HepG2 (cell line): ENCODE data around the gene CYP4B1. TPM values are rescaled to one million over a fixed set of nuclear protein-coding genes. Genes with fewer than 3 reads are reported as not detected.

Source experiments
- ATAC-seq: fragments of 200-7000 bp; cut with Tn5 transposase; 3 replicates; pipeline ENCODE4 v1.9.1; 2020; ENCODE audit warnings: mild to moderate bottlenecking, moderate library complexity
- BruUV-seq: library from RNA; stranded (reverse); fragments of 400-500 nt; replicated peaks from 2 replicates; lab custom pipeline; 2021; lab: Mats Ljungman, UMichigan
- CTCF ChIA-PET: fragments of 300-600 bp; formaldehyde crosslinking; extraction: SDS; loops from one replicate; lab custom pipeline; 2021; ENCODE audit warnings: low total read pairs, inconsistent platforms, low intra/inter-chr PET ratio; lab: Yijun Ruan, JAX
- POLR2A ChIA-PET: fragments of 350-600 bp; sonication (Branson Sonifier 250); formaldehyde crosslinking; loops from one replicate; lab custom pipeline; 2020; ENCODE audit warnings: antibody characterized with exemption, inconsistent platforms; lab: Yijun Ruan, JAX
- DNase-seq: peaks from one replicate; pipeline ENCODE4 v3.0.0-alpha.2; 2015; ENCODE audit warnings: low spot score
- FAIRE-seq: peaks from 3 replicates; lab custom pipeline; 2011; peaks lifted over from hg19 to GRCh38; lab: Jason Lieb, UNC
- H2AFZ ChIP-seq: one replicate; pipeline ENCODE4 v1.6.1; 2011; ENCODE audit warnings: low read length, inconsistent platforms
- H3K27ac ChIP-seq: fragments of 300-600 bp; 3 replicates; pipeline ENCODE4 v1.8.0; 2011; ENCODE audit warnings: mixed run types, mild to moderate bottlenecking, mixed read lengths, low read length, inconsistent platforms; ENCODE audit not compliant: insufficient read depth; ENCODE audit errors: extremely low read length
- H3K27me3 ChIP-seq, 2 experiments: fragments of 200-600 bp in 1 of 2; 2 replicates in 1 of 2; 3 replicates in 1 of 2; pipeline versions ENCODE4 v1.6.0 to v1.8.0; 2011; ENCODE audit warnings: low read length in 2 of 2, mild to moderate bottlenecking in 2 of 2, moderate library complexity in 2 of 2, inconsistent platforms in 1 of 2; ENCODE audit not compliant: insufficient read depth in 2 of 2, control insufficient read depth in 1 of 2
- H3K36me3 ChIP-seq, 2 experiments: fragments of 200-600 bp in 1 of 2; replicated peaks in 1 of 2; 2 replicates in 1 of 2; 3 replicates in 1 of 2; pipeline versions ENCODE4 v1.5.1 to v1.8.0; 2011; ENCODE audit warnings: low read length in 2 of 2, inconsistent platforms in 1 of 2; ENCODE audit not compliant: insufficient read depth in 2 of 2, control insufficient read depth in 1 of 2
- H3K4me1 ChIP-seq: 2 replicates; pipeline ENCODE4 v1.5.1; 2012; ENCODE audit warnings: low read length, inconsistent platforms; ENCODE audit not compliant: insufficient read depth
- H3K4me2 ChIP-seq: 2 replicates; pipeline ENCODE4 v1.6.0; 2011; ENCODE audit warnings: low read depth, low read length, inconsistent platforms
- H3K4me3 ChIP-seq, 3 experiments: fragments of 200-600 bp in 1 of 3; sonication (generic), shearing (Covaris generic) in 1 of 3; replicated peaks in 1 of 3; 2 replicates each; pipeline ENCODE4 v1.5.1; 2011 to 2016; ENCODE audit warnings: low read length in 3 of 3, inconsistent platforms in 2 of 3, low read depth in 2 of 3, mild to moderate bottlenecking in 2 of 3, control low read depth in 1 of 3, mixed read lengths in 1 of 3; ENCODE audit not compliant: insufficient read depth in 1 of 3
- H3K79me2 ChIP-seq: one replicate; pipeline ENCODE4 v1.6.1; 2011; ENCODE audit warnings: low read length, inconsistent platforms; ENCODE audit not compliant: insufficient read depth
- H3K9ac ChIP-seq: 2 replicates; pipeline ENCODE4 v1.6.0; 2011; ENCODE audit warnings: mild to moderate bottlenecking, low read depth, low read length, inconsistent platforms; ENCODE audit not compliant: insufficient read depth
- H3K9me3 ChIP-seq: 2 replicates; pipeline ENCODE4 v1.5.1; 2012; ENCODE audit warnings: mild to moderate bottlenecking, low read length
- H4K20me1 ChIP-seq: 2 replicates; pipeline ENCODE4 v1.6.0; 2011; ENCODE audit warnings: inconsistent platforms, mild to moderate bottlenecking, low read length, moderate library complexity; ENCODE audit not compliant: insufficient read depth
- CBX5 ChIP-seq: sonication (generic); formaldehyde crosslinking; IDR thresholded peaks from 2 replicates; pipeline ENCODE4 v1.4.0; 2020; ENCODE audit warnings: missing genetic modification reagents, borderline replicate concordance
- CHD4 ChIP-seq: fragments of 200-600 bp; sonication (generic); IDR thresholded peaks from 2 replicates; pipeline ENCODE4 v1.7.0; 2017; ENCODE audit warnings: mild to moderate bottlenecking, low read length, borderline replicate concordance
- ELK4 ChIP-seq: sonication (generic); formaldehyde crosslinking; IDR thresholded peaks from 2 replicates; pipeline ENCODE4 v1.9.0; 2021; ENCODE audit warnings: missing genetic modification reagents, borderline replicate concordance
- HNRNPLL ChIP-seq: fragments of 200-400 bp; formaldehyde crosslinking; IDR thresholded peaks from 2 replicates; pipeline ENCODE4 v1.6.1; 2017; ENCODE audit warnings: mild to moderate bottlenecking, low read depth, low read length; ENCODE audit not compliant: poor library complexity, severe bottlenecking
- NFYC ChIP-seq: IDR thresholded peaks from 2 replicates; pipeline ENCODE4 v1.6.1; 2016; ENCODE audit warnings: missing genetic modification reagents, missing compliant biosample characterization
- PAX8 ChIP-seq: sonication (generic); formaldehyde crosslinking; IDR thresholded peaks from 2 replicates; pipeline ENCODE4 v1.8.0; 2022; ENCODE audit warnings: mild to moderate bottlenecking, missing genetic modification reagents, borderline replicate concordance
- RFX3 ChIP-seq: IDR thresholded peaks from 2 replicates; pipeline ENCODE4 v1.6.1; 2016; ENCODE audit warnings: missing biosample characterization, missing genetic modification reagents
- SP2 ChIP-seq: sonication (generic); formaldehyde crosslinking; IDR thresholded peaks from 2 replicates; pipeline ENCODE4 v1.5.1; 2020; ENCODE audit warnings: mild to moderate bottlenecking, missing genetic modification reagents
- SRF ChIP-seq: IDR thresholded peaks from 2 replicates; pipeline ENCODE4 v1.6.1; 2011; ENCODE audit warnings: mild to moderate bottlenecking, low read depth, low read length, moderate library complexity
- TOE1 ChIP-seq: sonication (generic); formaldehyde crosslinking; IDR thresholded peaks from 2 replicates; pipeline ENCODE4 v1.4.0; 2020; ENCODE audit warnings: mild to moderate bottlenecking, missing genetic modification reagents
- WGBS: methylation state at CpG from one replicate; pipeline ENCODE4 v1.1.6; 2017; ENCODE audit warnings: low lambda C conversion rate; 5-methylcytosine and 5-hydroxymethylcytosine counted together
- in situ Hi-C: cut with HindIII; loops from 2 replicates; pipeline ENCODE4 v1.10.0; 2017; ENCODE audit warnings: low pct_unique_long_range_greater_than_20kb; ENCODE audit not compliant: extremely low pct_ligation_motif_present
- intact Hi-C: fragments of 100-400 bp; cut with micrococcal nuclease; formaldehyde crosslinking; loops from one replicate; pipeline ENCODE4 v1.10.0; 2022; ENCODE audit not compliant: unreplicated experiment
- polyA plus RNA-seq, 8 experiments: library from polyadenylated mRNA; depleted of rRNA in 3 of 8; stranded (reverse) in 7 of 8; unstranded in 1 of 8; fragments of >200 nt; fragmentation: Illumina TruSeq in 4 of 8; extraction: Trizol in 4 of 8; gene quantifications; 2 replicates each; pipeline versions ENCODE4 v1.2.1 to v1.2.3, GENCODE V29; 2011 to 2016; ENCODE audit warnings: low read depth in 4 of 8, missing spikeins in 1 of 8, mixed read lengths in 1 of 8; ENCODE audit not compliant: insufficient read depth in 1 of 8
- total RNA-seq, 5 experiments: library from RNA; depleted of rRNA; stranded (reverse); fragments of >200 nt; fragmentation: Illumina TruSeq; extraction: Trizol; gene quantifications; 2 replicates each; pipeline ENCODE4 v1.2.3, GENCODE V29; 2016; ENCODE audit warnings: low read depth in 1 of 5
- TF ChIP-seq, protein P1 (sequence below): sonication (generic); formaldehyde crosslinking; IDR thresholded peaks from 2 replicates; pipeline ENCODE4 v1.4.0; 2020; ENCODE audit warnings: missing genetic modification reagents

The CYP4B1 gene
- total and polyA plus RNA-seq, 2 of the 13 experiments (the other 11 are each of a cell fraction or from before 2014, with no cell fraction given) = 0.03 TPM; not detected in 1

DNA sequence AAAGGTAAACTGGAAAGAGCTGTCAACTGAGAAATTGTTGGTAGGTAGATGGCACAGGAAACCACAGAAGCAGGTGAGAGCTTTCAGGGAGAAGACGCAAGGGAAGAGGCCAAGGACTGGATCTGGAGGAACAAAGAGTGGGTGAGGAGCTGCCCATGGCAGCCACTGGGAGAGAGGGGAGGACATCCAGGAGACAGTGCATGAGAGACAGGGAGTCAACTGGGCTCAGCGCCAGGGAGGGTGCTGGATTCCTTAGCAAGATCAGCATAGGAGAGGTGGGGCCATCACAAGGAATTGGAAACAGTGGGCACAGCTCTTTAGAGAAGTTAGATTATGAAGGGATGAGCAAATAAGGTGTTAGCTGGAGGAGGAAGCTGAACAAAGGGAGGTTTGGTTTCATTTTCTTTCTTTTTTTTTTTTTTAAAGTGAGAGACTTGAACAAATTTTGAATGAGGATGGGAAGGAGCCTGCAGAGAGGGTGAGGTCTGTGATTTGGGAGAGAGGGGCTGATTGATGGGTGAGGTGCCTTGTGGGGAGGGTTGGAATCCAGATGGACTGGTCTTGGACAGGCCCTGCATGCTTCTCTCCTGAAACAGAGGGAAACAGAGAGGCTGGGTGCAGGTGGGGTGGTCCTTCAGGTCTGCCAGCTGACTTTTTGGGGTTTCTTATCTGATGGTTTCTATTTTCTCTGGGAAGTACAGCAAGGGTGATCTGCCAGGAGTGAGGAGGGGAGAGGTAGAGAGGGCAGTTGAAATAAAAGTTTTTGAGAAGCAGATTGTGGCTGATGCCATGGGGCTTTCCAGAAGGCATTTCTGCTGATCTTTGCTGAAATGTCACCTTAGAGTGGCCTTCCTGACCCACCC, 5.4 kb downstream of the CYP4B1 start:
- in situ Hi-C loops (no loop called here), intact Hi-C loops (no loop called here)
- no peak overlapping the region for H3K4me2 ChIP-seq
- H4K20me1 ChIP-seq = no peaks in the 10 kb centered on the region
- no peak for FAIRE-seq
- POLR2A ChIA-PET = no interaction called here
- no TSS peak for BruUV-seq
- H3K36me3 ChIP-seq = no peaks in the 10 kb centered on the region
- WGBS = 36% methylated on average over 2 of the region's 2 CpGs
- ATAC-seq = no peak
- no peak overlapping the region for H3K27ac ChIP-seq
- no peaks in the 10 kb centered on the region; a peak in 1 of 5 replicates for H3K27me3 ChIP-seq
- H3K9ac ChIP-seq = no peak overlapping the region
- TF ChIP-seq TOE1 (CRISPR knock-in tag) (no peak), RFX3 (CRISPR knock-in tag) (no peak), CBX5 (CRISPR knock-in tag) (no peak), SP2 (no peak), ELK4 (CRISPR knock-in tag) (no peak), SRF (no peak), CHD4 (no peak), NFYC (CRISPR knock-in tag) (no peak), PAX8 (no peak), HNRNPLL (no peak)
- TF ChIP-seq, protein P1, sequence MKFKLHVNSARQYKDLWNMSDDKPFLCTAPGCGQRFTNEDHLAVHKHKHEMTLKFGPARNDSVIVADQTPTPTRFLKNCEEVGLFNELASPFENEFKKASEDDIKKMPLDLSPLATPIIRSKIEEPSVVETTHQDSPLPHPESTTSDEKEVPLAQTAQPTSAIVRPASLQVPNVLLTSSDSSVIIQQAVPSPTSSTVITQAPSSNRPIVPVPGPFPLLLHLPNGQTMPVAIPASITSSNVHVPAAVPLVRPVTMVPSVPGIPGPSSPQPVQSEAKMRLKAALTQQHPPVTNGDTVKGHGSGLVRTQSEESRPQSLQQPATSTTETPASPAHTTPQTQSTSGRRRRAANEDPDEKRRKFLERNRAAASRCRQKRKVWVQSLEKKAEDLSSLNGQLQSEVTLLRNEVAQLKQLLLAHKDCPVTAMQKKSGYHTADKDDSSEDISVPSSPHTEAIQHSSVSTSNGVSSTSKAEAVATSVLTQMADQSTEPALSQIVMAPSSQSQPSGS (CRISPR knock-in tag) = no peak
- DNase-seq = no peak
- H3K79me2 ChIP-seq = no peaks in the 10 kb centered on the region
- H3K9me3 ChIP-seq = no peaks in the 10 kb centered on the region
- no peaks in the 10 kb centered on the region for H3K4me1 ChIP-seq
- CTCF ChIA-PET = no interaction called here
- H2AFZ ChIP-seq = no peak overlapping the region
- no peak overlapping the region for H3K4me3 ChIP-seq
